Measurements from ENCODE around the gene PLD3.

DNA sequence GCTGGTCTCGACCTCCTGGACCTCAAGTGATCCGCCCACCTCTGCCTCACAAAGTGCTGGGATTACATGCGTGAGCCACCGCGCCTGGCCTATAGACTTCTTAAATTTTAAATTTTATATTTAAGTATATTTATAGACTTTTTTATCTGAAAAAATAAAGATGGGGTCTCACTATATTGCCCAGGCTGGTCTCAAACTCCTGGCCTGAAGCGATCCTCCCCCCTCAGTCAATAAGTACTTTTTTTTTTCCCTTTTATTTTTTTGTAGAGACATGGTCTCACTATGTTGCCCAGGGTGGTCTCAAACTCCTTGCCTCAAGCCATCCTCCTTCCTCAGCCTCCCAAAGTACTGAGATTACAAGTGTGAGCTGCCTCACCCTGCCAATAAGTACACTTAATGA lies 75.4 kb downstream of the PLD3 start:
- TF ChIP-seq POLR2AphosphoS5 (IDR thresholded peaks at IDR 0.05), result no peak
- TF ChIP-seq, protein P1, sequence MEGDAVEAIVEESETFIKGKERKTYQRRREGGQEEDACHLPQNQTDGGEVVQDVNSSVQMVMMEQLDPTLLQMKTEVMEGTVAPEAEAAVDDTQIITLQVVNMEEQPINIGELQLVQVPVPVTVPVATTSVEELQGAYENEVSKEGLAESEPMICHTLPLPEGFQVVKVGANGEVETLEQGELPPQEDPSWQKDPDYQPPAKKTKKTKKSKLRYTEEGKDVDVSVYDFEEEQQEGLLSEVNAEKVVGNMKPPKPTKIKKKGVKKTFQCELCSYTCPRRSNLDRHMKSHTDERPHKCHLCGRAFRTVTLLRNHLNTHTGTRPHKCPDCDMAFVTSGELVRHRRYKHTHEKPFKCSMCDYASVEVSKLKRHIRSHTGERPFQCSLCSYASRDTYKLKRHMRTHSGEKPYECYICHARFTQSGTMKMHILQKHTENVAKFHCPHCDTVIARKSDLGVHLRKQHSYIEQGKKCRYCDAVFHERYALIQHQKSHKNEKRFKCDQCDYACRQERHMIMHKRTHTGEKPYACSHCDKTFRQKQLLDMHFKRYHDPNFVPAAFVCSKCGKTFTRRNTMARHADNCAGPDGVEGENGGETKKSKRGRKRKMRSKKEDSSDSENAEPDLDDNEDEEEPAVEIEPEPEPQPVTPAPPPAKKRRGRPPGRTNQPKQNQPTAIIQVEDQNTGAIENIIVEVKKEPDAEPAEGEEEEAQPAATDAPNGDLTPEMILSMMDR (IDR thresholded peaks at IDR 0.05 in 8 of 11, conservative IDR thresholded peaks at IDR 0.05 in 3 of 11), result no peak

Measured in spleen (tissue), 7 donors.